GM18873 (cell line): Measurements from ENCODE around the gene TNFSF13B.

ENCODE experiments used
- ATAC-seq: cut with Tn5 transposase; IDR thresholded peaks from one replicate; pipeline ENCODE4 v1.9.1; 2021; ENCODE audit warnings: mild to moderate bottlenecking, moderate library complexity, moderate number of reproducible peaks; ENCODE audit not compliant: unreplicated experiment, low FRiP score

TNFSF13B gene

GRCh38 chr13:108342369-108343289 is 73.1 kb downstream of the TNFSF13B start:
- ATAC-seq: peak; percentile 51

DNA sequence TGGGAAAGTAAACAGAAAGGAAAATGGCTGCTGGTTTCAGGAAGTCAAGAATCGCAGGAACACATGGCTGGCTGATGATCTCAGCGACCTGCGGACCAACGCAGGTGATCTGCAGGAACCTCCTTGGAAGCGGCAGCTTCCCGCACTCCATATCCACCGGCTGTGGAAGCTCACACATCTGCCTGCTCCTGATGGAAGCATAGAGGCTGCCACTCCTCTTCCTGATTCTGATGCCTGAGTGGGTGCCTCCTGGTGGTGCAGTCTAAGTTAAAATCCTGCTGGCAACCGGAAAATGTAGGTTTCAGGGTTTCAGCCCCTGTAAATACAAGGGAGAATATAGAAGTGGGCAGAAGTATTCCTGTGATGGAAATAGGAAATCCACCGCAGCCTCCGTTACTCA is 75.5 kb downstream of the TNFSF13B start:
- no peak for ATAC-seq

GRCh38 chr13:108346376-108346775 is 76.9 kb downstream of the TNFSF13B start:
- ATAC-seq: no peak

DNA sequence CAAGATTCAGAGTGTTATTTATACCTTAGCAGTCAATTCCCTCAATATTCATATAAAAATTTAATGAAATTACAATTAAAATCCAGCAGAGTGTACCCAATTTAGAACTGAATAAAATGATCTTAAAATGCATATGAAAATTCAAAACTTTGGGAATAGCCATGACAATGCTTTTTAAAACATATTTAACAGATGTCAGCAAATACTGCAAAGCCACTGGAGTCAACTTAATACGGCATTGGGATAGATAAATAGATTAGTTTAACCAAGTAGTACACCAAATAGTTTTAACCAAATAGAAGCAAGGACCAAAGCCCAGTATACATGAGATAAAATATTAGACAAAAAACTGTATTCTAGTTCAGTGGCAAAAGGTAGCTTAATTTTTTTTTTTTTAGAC is 79.8 kb downstream of the TNFSF13B start:
- no peak for ATAC-seq

- ATAC-seq: no peak
Measured at GRCh38 chr13:108350579-108350978, 81.1 kb downstream of the TNFSF13B start.

DNA sequence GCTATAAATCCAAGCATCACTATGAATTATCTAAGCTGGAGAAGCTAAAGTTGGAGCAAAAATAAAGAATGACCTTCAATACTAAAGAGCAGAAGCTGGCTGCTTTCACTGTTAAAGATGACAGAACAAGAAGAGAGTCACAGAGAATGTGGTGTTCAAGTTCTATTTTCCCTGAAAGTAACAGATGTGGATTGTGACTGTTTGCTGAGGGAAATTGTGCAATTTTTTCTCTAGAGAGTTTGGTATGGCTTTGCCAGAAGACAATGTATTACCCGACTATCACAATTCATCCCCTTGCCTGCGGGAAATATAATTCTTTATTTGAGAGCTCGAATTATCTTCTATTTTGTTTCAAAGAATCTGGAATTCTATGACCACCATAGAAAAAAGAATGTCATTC is 83.1 kb downstream of the TNFSF13B start:
- ATAC-seq: no peak

GRCh38 chr13:108357228-108357627 is 87.7 kb downstream of the TNFSF13B start:
- ATAC-seq: no peak
